Measurements from ENCODE around the gene GMCL2.

The GMCL2 gene

GRCh38 chr5:178216779-178217178 is 29.6 kb upstream of the GMCL2 start:
- TF ChIP-seq, protein P1, sequence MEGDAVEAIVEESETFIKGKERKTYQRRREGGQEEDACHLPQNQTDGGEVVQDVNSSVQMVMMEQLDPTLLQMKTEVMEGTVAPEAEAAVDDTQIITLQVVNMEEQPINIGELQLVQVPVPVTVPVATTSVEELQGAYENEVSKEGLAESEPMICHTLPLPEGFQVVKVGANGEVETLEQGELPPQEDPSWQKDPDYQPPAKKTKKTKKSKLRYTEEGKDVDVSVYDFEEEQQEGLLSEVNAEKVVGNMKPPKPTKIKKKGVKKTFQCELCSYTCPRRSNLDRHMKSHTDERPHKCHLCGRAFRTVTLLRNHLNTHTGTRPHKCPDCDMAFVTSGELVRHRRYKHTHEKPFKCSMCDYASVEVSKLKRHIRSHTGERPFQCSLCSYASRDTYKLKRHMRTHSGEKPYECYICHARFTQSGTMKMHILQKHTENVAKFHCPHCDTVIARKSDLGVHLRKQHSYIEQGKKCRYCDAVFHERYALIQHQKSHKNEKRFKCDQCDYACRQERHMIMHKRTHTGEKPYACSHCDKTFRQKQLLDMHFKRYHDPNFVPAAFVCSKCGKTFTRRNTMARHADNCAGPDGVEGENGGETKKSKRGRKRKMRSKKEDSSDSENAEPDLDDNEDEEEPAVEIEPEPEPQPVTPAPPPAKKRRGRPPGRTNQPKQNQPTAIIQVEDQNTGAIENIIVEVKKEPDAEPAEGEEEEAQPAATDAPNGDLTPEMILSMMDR (IDR thresholded peaks at IDR 0.05; ENCODE audit: extremely low read depth, insufficient read depth, missing control alignments), result no peak
- no peak for DNase-seq (ENCODE audit: low spot score)
- in situ Hi-C loops (cut with MboI; ENCODE audit: low pct_unique_long_range_greater_than_20kb, low sequenced_read_pairs, unreplicated experiment), result no loop called here

GRCh38 chr5:178216088-178216534 is 28.9 kb upstream of the GMCL2 start:
- TF ChIP-seq, protein P1 (IDR thresholded peaks at IDR 0.05; ENCODE audit: extremely low read depth, insufficient read depth, missing control alignments), result no peak
- in situ Hi-C loops (cut with MboI; ENCODE audit: low pct_unique_long_range_greater_than_20kb, low sequenced_read_pairs, unreplicated experiment), result no loop called here
- DNase-seq (ENCODE audit: low spot score), result no peak

- in situ Hi-C loops (cut with MboI; ENCODE audit: low pct_unique_long_range_greater_than_20kb, low sequenced_read_pairs, unreplicated experiment), result no loop called here
- DNase-seq (ENCODE audit: low spot score), result no peak
Measured at GRCh38 chr5:178215280-178216002, 28.3 kb upstream of the GMCL2 start.

GRCh38 chr5:178214160-178214803 is 27.1 kb upstream of the GMCL2 start:
- DNase-seq (ENCODE audit: low spot score), result no peak
- in situ Hi-C loops (cut with MboI; ENCODE audit: low pct_unique_long_range_greater_than_20kb, low sequenced_read_pairs, unreplicated experiment), result no loop called here

More at GRCh38 chr5:178215280-178216002, 28.3 kb upstream of the GMCL2 start:
- TF ChIP-seq, protein P1 (IDR thresholded peaks at IDR 0.05; ENCODE audit: extremely low read depth, insufficient read depth, missing control alignments), result no peak

GRCh38 chr5:178213748-178214151 is 26.6 kb upstream of the GMCL2 start:
- TF ChIP-seq, protein P1 (IDR thresholded peaks at IDR 0.05; ENCODE audit: extremely low read depth, insufficient read depth, missing control alignments), result no peak
- DNase-seq (ENCODE audit: low spot score), result no peak
- in situ Hi-C loops (cut with MboI; ENCODE audit: low pct_unique_long_range_greater_than_20kb, low sequenced_read_pairs, unreplicated experiment), result no loop called here

More at GRCh38 chr5:178214160-178214803, 27.1 kb upstream of the GMCL2 start:
- TF ChIP-seq, protein P1 (IDR thresholded peaks at IDR 0.05; ENCODE audit: extremely low read depth, insufficient read depth, missing control alignments), result no peak

DNA sequence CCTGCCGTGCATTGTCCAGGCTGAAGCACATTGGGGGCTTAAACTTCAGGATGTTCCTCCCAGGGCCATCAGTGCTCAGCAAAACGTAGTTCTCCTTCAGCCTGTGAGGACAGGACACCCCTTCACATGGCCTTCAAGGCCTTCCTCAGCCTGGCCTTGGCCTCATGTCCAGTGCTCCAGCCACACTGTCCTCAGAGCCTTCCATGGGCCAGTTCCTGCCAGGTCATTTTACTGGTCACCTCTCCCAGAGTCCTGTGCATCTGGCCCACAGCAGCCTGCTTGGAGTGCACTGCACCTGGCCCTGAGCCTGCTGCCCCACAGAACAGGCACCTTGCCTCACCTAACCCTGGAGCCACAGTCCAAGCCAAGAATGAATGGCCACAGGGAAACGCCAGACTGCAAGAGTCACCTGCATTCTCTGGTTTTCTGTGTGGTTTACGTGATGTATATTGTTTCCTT is 25.9 kb upstream of the GMCL2 start:
- DNase-seq (ENCODE audit: low spot score), result no peak
- in situ Hi-C loops (cut with MboI; ENCODE audit: low pct_unique_long_range_greater_than_20kb, low sequenced_read_pairs, unreplicated experiment), result no loop called here
- TF ChIP-seq, protein P1 (IDR thresholded peaks at IDR 0.05; ENCODE audit: extremely low read depth, insufficient read depth, missing control alignments), result no peak

Data from GM13977 (cell line).